ENCODE measurements around the gene UGT2A1.
"Not testable (repeated sequence)": the region's sequence is repeated elsewhere in the genome, so short reads cannot be mapped to it uniquely, and the experiment has no call there.

UGT2A1 gene

DNA sequence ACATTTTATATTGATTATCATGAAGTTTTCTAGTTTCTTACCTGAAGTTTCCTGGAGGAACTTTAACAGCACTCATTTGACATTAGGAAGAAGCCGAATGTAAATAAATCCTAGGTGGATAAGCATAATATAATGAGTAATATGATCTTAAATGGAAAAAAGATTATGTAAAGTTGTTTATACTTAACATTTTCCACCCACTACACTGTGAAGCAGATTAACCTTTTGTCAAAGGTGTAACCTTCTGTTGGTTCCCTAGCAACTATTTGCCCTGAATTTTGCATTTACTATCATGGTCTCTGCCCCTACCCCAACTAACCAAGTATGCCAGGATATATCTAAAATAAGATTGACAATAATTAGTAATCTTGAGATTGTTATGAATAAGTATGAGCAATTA is at the start of gene UGT2A1:
Gene UGT2A1, minus strand, starts transcription at position 101 of the 400 bp plus-strand sequence. CDS start 5,603 bp downstream, outside the sequence.
- no peak for DNase-seq (ENCODE audit: extremely low read depth in 1 of 2, low read depth in 1 of 2)

DNA sequence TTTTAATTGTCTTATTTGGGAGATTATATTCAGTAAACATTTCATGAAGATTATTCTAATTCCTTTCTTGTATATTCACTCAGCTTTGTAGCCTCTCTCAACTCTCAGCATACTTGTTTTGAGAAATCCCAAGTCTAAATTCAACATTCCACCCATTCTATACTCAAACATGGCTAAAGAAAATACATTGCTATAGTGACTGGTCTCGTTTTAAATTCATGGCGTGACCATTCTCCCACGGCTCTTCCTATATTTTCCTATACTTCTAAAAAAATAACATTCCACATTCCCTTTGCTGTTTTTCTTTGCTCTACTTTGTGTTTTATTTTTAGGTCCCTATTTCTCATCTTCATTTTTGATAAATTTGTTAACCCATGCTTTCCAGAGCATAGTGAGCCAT is 49.2 kb upstream of the UGT2A1 start:
- no peak for DNase-seq (ENCODE audit: extremely low read depth in 1 of 2, low read depth in 1 of 2)

DNA sequence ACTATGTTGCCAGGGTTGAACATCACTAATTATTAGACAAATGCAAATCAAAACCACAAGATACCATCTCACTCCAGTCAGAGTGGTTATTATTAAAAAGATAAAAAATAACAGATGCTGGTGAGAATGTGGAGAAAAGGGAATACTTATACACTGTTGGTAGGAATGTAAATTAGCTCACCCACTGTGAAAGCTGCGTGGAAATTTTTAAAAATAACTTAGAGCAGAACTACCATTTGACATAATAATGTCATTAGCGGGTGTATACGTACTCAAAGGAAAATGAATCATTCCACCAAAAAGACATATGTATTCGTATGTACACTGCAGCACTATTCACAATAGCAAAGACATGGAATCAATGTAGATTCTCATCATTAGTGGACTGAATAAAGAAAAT is 48.6 kb upstream of the UGT2A1 start:
- no peak for DNase-seq (ENCODE audit: extremely low read depth in 1 of 2, low read depth in 1 of 2)

DNA sequence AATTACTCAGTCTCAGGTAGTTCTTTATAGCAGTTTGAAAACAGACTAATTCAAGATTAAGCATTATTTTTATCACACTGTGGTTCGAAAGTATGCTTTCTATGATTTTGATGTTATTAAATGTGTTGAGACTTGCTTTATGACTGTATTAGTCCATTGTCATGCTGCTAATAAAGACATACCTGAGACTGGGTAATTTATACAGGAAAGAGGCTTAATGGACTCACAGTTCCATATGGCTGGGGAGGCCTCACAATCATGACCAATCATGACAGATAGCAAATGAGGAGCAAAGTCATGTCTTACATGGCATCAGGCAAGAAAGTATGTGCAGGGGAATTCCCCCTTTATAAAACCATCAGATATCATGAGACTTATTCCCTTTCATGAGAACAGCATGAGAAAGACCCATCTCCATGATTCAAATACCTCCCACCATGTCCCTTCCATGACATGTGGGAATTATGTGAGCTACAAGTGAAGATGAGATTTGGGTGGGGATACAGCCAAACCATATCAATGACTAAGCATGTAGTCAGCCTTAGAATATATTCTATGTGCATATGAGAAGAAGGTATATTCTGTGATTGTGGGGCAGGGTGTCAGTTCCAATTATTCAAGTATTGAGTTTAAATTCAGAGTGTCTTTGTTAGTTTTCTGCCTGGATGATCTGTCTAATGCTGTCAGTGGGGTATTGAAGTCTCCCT is 44.6 kb upstream of the UGT2A1 start:
- DNase-seq (ENCODE audit: extremely low read depth in 1 of 2, low read depth in 1 of 2) = no peak

DNA sequence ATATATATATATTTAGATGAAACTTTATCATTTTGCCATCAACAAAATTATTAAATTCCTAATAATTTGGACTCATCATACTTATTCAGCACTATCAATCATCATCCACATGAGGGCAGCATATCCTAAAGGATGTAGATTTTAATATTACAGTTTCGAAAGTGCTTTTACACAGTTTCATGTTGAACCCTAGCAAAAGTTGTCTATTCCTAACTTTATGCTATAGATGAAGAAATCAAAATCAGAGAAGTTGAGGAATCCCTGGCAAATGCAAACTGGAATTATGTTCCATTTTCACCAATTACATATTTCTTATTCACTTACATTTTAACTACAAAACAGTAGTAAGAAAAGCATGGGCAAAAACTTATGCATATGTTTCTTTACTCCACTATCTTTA is 36.6 kb upstream of the UGT2A1 start:
- no peak for DNase-seq (ENCODE audit: extremely low read depth in 1 of 2, low read depth in 1 of 2)

DNA sequence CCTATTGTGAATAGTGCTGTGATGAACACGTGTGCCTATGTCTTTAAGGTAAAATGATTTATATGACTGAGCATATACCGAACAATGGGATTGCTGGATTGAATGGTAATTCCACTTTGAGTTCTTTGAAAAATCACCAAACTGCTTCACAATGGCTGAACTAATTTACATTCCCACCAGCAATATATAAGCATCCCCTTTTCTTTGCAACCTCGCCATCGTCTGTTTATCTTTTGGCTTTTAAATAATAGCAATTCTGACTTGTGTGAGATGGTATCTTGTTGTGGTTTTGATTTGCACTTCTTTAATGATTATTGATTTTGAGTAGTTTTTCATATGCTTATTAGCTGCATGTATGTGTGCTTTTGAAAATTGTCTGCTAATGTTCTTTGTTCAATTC is 31.8 kb upstream of the UGT2A1 start:
- no peak for DNase-seq (ENCODE audit: extremely low read depth in 1 of 2, low read depth in 1 of 2)

DNA sequence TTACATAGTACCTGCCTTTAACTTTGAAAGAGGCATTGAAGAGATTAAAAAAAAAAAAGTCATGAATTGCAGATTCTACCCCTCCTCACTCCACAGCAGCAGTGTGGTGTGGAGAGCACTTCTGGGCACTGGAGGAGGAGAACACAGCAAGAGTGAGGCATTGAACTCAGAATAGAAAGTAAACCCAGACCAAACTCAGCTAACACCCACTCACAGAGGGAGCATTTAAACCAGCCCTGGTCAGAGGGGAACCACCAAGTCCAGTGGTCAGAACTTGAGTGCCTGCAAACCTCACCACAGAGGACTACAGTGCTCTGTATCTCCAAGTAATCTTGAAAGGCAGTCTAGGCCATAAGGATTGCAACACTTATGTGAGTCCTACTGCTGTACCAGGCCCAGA is 15.6 kb upstream of the UGT2A1 start:
- DNase-seq (ENCODE audit: extremely low read depth in 1 of 2, low read depth in 1 of 2) = no peak

DNA sequence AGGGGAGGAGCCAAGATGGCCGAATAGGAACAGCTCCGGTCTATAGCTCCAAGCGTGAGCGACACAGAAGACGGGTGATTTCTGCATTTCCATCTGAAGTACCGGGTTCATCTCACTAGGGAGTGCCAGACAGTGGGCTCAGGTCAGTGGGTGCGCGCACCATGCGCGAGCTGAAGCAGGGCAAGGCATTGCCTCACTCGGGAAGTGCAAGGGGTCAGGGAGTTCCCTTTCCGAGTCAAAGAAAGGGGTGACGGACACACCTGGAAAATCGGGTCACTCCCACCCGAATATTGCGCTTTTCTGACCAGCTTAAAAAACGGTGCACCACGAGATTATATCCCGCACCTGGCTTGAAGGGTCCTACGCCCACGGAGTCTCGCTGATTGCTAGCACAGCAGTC is 11.0 kb upstream of the UGT2A1 start:
- DNase-seq (ENCODE audit: extremely low read depth in 1 of 2, low read depth in 1 of 2) = not testable (repeated sequence)

DNA sequence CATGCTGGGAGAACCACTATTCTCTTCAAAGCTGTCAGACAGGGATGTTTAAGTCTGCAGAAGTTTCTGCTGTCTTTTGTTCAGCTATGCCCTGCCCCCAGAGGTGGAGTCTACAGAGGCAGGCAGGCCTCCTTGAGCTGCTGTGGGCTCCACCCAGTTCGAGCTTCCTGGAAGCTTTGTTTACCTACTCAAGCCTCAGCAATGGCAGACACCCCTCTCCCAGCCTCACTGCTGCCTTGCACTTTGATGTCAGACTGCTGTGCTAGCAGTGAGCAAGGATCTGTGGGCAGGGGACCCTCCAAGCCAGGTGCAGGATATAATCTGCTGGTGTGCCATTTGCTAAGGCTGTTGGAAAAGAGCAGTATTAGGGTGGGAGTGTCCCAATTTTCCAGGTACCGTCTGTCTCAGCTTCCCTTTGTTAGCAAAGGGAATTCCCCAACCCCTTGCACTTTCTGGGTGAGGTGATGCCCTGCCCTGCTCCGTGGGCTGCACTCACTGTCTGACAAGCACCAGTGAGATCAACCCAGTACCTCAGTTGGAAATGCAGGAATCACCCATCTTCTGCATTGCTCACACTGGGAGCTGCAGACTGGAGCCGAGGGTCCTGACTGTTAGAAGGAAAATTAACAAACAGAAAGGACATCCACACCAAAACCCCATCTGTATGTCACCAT is 8.2 kb upstream of the UGT2A1 start:
- not testable (repeated sequence) for DNase-seq (ENCODE audit: extremely low read depth in 1 of 2, low read depth in 1 of 2)

DNA sequence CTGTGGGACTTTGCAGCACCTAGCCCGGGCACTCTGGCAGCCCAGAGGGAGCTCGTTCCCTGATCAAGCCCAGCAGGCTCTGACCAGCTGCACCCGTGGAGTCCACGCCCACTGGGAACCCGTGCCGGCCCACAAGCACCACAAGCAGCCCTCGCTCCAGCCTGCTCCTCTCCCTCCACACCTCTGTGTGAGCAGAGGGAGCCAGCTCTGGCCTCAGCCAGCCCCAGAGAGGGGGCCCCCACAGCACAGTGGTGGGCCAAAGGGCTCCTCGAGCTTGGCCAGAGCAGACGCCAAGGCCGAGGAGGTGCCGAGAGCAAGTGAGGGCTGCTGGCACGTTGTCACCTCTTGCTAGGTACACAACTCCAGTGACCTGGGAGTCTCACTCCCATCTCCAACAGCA is 5.1 kb upstream of the UGT2A1 start:
- DNase-seq (ENCODE audit: extremely low read depth in 1 of 2, low read depth in 1 of 2) = no peak

DNA sequence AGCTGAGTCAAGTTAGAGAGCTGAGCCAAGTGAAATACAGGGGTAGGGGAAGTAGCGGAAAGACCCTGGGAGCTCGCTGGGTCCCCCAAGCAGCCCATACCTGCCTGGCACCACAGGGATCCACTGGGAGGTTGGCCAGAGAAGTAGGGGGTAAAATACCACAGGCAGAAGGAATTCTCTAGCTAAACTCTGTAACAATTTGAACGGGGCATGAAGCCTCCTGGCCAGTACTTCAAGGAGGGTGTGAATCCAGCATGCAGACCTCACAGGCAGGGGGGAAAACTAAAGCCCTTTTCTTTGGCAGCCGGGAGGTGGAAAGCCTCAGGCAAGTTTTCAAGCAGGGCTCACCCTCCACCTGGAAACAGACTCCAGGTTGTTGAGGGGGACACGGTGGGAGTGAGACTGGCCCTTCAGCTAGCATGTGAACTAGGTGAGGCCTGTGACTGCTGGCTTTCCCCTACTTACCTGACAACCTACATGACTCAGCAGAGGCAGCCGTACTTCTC is 3.7 kb upstream of the UGT2A1 start:
- no peak for DNase-seq (ENCODE audit: extremely low read depth in 1 of 2, low read depth in 1 of 2)

DNA sequence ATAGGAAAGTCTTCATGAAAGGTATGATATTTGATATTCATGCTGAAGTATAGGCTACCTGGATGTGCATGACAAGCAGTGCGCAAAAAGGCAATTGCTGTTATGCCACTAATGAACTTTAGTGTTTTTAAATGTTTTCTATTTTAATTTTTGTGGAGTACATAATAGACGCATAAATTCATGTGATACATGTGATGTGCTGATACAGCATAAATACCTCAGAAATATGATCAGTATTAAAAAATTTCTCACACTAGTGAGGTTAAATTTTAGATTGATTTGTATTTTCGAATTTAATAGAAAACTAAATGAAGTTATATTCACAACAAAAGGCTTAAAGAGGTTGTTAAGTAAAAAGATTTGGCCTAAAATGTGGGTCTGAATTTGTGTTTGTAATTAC is 2.2 kb downstream of the UGT2A1 start:
- no peak for DNase-seq (ENCODE audit: extremely low read depth in 1 of 2, low read depth in 1 of 2)

DNA sequence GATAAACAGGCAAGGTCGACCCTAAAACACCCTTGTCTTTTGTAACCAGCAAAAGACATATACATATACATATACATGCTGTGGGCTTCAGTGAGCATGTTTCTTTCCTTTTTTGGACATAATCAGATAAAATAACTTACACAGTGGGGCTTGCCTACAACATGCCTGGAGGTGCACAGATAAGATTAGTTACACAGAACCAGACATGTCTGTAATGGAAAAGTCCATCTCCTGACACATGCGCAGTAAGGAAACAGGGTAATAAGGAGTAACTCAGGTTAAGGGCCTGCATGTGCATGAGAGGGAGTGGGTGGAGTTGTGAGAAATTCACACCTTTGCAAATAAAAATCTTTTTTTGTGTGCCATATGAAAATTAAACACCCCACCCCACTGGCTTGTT is 3.4 kb downstream of the UGT2A1 start:
- DNase-seq (ENCODE audit: extremely low read depth in 1 of 2, low read depth in 1 of 2) = no peak

DNA sequence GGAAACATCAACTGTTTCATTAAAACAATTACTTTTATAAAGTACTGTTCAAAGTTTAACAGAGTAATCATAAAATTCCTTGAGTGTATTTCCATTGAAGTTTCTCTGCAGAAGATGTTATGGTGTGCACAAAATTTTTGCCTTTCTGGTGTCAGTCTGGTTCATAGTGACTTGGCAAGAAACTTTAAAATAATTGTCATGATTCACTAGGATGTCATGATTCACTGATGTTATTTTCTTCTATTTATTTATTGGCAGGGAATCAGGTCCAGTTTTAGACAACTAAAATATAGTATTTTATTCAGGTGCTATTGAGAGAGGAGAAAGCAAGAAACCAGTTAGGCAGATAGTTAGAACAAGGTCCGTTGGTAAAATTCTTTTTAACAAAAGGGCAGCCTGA is 3.8 kb downstream of the UGT2A1 start:
- no peak for DNase-seq (ENCODE audit: extremely low read depth in 1 of 2, low read depth in 1 of 2)

DNA sequence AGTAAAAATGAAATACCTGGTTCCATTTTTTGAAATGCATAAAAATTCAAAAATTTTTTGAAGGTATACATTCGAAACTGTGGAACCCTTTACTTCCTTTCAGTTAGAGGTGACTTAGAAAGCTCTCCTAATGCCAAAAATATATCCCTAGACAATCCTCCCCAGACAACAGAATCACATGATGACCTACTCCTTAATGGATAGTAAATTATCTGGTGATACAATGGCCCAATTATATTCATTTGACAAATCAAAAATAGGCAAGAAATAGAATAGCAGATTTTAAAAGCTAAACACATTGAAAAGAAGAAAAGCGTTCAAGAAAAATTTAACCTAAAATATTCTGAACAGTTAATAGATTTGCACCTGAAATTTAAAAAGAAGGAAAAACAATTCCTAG is 10.1 kb downstream of the UGT2A1 start:
- no peak for DNase-seq (ENCODE audit: extremely low read depth in 1 of 2, low read depth in 1 of 2)

DNA sequence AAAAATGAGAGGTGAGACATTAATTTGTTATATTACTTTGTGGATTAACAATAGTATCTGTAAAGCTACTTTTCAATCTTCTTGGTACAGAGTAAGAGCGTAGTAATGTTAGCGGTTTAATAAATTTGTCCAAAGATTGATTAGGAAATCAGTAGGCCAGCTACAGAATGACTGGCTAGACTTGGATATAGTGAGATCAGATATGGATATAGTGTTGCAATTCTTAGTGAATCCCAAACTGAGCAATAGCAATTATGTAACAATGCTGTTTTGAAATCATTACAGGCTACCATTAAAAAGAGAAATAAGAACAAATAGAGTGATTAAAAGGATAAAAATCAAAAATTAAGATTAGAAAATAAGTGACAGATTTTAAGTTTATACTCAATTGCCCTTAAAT is 12.8 kb downstream of the UGT2A1 start:
- no peak for DNase-seq (ENCODE audit: extremely low read depth in 1 of 2, low read depth in 1 of 2)

DNA sequence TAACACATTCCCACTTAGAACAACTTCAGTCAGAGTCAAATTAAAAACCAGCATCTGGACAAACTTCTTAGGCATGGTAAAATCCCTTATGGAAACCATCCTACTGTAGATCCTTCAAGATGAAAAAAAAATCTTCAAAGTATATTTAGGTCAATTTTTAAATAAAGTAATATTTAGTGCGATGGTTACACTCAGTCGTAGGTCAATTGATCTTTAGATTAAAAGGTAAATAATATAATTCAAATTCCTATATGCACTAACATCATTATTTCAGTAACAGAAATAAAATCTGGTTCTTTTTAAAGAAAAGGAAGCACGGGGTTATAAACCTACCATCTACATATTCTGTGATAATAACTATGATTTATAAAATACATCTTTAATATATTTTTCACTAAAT is 13.5 kb downstream of the UGT2A1 start, which contains the start of gene UGT2A2:
Gene UGT2A2, minus strand, starts transcription at position 101 of the 400 bp plus-strand sequence. Its CDS starts 2 bp downstream, at position 99.
- no peak for DNase-seq (ENCODE audit: extremely low read depth in 1 of 2, low read depth in 1 of 2)

DNA sequence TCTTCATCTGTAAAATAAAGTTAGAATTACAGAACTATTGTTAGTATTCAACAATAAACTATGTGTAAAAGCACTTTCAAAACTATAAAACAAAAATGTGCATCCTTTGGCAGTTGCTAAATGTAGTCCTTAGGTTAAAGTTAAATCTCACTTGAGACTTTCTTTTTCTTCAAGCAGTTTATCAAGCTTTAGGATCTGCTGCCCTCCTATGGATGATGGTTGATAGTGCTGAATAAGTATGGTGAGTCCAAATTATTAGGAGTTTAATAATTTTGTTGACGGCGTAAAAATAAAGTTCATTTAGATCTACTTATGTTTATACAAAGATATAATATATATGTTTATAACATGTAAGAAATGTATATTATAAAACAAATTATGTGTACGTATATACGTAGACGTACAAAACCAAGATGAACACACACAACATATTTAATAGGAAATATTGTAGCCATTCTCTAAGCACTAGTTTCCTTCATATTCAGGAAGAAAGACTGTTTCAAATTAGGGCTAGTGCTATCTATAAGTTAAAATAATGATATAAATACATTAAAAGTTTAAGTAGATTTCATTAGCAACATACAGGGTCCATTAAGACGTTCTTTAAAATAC is 35.9 kb downstream of the UGT2A1 start:
- no peak for DNase-seq (ENCODE audit: extremely low read depth in 1 of 2, low read depth in 1 of 2)

DNA sequence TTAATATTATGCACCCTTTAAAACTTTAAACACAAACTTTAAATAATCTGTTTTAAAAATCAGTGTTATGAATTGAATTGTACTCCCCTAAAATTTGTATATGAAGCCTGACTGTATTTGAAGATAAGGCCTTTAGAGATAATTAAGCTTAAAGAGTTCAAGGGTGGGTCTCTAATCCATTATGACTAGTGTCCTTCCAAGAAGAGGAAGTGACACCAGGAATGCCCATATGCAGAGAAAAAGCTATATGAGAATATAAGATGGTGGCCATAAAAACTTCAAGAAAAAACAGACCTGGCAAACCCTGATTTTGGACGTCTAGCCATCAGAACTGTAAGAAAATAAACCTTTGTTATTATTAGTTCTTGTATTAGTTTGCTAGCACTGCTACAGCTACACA is 42.6 kb downstream of the UGT2A1 start:
- DNase-seq (ENCODE audit: extremely low read depth in 1 of 2, low read depth in 1 of 2) = no peak

DNA sequence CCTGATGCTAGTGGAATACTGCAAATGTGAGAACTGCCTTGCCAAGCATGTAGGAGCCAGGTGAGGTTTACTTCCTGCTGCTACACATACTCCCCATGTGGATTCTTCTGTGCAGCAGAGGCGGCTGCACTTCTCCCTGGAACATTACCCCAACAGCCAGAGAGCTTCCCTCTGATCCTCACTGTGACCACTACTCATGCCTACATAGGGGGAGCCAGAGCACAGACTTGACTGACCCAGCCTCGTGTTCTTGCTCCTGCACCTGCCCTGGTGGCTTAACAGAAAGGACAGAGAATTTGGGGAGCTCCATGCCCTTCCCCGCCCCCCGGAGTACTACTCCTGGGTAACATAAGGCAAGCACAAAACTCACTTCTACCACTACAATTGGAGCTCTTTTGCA is 52.0 kb downstream of the UGT2A1 start:
- DNase-seq (ENCODE audit: extremely low read depth in 1 of 2, low read depth in 1 of 2) = no peak

DNA sequence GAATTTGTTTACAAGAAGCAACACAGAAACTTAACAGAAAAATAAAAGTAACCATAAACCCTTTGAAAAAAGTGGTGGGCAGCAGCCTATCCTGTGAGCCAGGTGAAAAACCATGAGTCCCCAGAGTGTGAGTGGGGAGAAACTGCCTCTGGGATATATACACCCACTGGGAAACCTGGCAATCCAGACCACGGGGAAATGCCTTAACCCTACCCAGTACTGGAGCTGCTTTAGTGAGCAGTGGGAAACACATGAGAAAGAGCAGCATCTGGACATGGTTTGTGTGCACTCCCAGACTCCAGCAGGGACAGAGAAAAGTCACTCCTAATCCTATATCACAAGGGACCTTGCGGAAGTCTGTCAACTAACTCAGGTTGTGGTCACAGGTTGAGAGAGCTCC is 53.0 kb downstream of the UGT2A1 start:
- no peak for DNase-seq (ENCODE audit: extremely low read depth in 1 of 2, low read depth in 1 of 2)

DNA sequence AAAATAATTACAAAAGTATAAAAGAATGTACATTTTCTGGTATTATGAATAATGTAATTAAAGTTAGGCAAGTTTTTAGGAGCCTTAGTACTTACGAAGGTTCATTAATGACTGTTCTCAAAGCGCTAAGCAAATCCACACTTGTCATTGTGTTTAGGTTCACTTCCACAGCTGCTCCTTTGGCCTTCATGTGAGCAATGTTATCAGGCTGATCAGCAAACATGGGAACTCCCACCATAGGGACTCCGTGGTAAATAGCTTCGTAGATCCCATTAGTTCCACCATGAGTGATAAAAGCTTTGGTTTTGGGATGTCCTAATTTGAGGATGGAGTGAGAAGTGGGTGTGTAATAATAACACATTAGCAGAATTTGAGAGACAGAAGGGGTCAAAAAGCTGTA is 58.7 kb downstream of the UGT2A1 start:
- no peak for DNase-seq (ENCODE audit: extremely low read depth in 1 of 2, low read depth in 1 of 2)

All from activated CD8-positive, alpha-beta memory T cell treated with anti-CD3 and anti-CD28 coated beads for 1 hour (primary cell).